CD4-positive, alpha-beta T cell treated with Interleukin-6 for 4 hours (primary cell): ENCODE results near the gene LMTK2.
A peak's percentile ranks its signal among the peaks of the same experiment; 100 is the strongest.

Experiments used
- DNase-seq: peaks from one replicate; pipeline ENCODE4 v3.0.0-alpha.2; 2020; ENCODE audit warnings: mixed read lengths

LMTK2 gene

DNA sequence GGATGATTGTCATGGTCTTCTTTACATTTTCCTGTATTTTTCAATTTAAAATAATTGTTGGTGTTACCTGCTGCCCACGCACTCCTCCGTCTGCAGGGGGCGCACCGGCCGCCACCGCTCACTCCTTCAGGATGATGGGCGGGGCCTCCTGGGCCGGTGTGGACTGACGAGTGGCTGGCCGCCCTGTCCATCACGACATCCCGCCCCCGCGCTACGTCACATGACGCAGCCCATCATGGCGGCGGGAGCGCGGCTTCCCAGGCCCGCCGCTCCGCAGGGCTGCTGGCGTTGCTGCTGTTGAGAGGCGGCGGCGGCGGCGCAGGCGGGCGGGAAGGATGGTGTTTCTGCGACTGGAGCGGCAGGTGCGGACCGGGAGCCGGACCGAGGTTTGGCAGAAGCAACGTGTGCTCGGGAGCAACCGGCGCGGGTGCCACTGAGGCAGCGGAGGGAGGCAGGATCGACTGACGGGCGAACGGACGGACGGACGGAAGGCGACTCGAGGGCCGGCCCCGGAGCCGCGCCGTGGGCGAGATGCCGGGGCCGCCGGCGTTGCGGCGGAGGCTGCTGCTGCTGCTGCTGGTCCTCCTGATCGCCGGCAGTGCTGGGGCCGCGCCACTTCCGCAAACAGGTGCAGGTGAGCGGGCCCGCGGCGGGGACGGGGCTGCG, at the start of gene LMTK2:
Gene LMTK2, plus strand, starts transcription at position 216 of the 666 bp plus-strand sequence. Its CDS starts 316 bp downstream, at position 532.
- DNase-seq: peak; percentile 96

DNA sequence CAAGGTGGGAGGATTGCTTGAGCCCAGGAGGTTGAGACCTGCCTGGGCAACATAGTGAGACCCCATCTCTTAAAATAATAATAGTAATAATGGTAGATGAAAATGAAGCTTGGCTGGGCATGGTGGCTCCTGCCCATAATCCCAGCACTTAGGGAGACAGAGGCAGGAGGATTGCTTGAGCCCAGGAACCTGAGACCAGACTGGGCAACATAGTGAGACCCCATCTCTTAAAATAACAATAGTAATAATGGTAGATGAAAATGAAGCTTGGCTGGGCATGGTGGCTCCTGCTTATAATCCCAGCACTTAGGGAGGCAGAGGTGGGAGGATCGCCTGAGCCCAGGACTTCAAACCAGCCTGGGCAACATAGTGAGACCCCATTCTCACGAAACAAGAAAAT, 49.5 kb upstream of the LMTK2 start:
- DNase-seq: no peak

DNA sequence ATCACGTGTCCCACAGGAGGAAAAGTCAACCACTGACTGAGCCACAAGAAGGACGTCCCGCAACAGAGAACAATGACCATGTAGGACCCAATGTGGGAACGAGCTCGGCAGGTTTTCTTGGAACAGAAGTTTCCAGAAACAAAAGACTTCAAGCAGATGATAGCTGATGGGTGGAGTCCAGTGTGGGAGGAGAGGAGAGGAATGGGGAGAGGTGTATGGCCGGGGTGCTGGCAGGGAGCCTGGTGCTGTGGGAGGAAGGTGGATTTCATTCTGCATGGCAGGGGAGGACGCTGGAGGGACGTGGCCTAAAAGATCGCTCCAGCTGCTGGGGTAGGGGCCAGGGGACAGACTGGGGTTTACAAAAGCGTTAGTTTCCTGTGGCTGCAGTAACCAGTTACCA, 48.5 kb upstream of the LMTK2 start:
- no peak for DNase-seq

DNA sequence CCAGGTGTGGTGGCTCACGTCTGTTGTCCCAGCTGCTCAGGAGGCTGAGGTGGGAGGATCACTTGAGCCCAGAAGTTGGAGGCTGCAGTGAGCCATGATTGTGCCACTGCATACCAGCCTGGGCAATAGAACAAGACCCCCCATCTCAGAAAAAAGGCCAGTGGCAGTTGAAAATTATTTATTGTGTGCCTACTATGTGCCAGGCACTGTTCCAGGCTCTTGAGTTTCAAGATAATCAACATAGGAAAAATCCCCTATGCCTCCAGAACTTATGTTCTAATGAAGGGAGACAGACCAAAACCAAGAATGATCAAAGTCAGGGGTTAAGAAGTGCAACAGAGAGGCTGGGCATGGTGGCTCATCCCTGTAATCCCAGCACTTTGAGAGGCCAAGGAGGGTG, 42.4 kb upstream of the LMTK2 start:
- DNase-seq: no peak

DNA sequence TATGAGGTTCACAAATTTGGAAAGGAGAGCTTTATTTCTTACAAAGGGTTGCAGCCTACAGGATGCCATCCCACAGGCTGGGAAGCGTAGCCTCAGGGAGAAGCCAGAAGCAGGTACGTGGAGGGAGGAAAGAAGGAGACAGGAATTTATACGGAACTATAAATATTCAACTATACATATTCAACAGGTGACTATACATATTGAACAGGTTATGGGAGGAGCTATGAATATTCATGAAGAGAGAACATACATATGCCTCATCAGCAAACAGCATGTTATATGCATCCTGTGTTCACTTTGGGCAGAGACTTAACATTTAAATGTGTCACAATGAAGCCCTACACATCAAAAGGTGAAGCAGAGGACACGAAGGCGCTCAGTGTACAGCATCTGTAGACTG, 40.5 kb upstream of the LMTK2 start:
- no peak for DNase-seq

DNA sequence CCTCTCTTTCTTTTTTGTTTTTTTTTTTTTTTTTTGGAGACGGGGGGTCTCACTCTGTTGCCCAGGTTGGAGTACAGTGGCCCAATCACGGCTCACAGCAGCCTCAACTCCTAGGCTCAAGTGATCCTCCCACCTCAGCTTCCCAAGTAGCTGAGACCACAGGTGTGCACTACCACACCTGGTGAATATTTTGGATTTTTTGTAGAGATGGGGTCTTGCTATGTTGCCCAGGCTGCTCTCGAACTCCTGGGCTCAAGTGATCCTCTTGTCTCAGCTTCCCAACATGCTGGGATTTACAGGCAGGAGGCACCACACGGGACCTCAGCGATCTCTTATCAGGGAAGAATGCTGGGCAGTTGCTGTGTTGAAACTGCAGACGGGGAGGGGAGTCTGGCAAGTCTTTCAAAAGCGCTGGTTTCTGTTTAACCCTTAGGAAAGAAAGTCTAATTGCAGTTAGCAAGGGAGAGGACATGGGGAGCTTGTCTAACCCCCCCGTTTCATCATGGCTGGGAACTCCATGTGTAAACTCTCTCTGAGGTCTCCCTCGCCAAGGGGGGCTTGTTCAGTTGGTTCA, 39.6 kb upstream of the LMTK2 start:
- DNase-seq: no peak

DNA sequence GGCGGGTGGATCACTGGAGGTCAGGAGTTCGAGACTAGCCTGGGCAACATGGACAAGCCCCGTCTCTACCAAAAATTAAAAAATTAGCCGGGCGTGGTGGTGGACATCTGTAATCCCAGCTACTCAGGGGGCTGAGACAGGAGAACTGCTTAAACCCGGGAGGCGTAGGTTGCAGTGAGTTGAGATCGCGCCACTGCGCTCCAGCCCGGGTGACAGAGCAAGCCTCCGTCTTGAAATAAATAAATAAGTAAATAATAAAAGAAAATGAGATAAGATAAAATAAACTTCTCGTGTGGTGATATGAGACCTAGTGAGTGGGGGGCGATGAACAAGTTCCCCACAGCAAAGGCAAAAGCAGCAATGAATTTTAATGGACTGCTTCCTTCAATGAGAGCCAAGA, 33.6 kb upstream of the LMTK2 start:
- no peak for DNase-seq

DNA sequence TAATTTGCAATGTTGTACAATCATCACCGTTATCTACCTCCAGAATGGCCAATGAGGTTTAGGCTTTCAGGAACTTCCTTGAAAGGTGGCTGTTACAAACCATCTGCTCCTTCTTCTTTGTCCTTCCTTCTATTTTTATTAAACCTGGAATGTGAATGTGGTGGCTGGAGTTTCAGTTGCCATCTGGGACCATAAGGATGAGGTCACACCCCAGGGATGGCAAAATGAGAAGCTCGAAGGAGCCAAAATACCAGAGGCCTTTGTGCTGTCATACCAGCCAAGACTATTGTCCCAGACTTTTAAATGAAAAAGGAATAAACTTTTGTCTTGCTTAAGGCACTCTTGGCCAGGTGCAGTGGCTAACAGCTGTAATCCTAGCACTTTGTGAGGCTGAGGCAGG, 30.9 kb upstream of the LMTK2 start:
- DNase-seq: no peak

DNA sequence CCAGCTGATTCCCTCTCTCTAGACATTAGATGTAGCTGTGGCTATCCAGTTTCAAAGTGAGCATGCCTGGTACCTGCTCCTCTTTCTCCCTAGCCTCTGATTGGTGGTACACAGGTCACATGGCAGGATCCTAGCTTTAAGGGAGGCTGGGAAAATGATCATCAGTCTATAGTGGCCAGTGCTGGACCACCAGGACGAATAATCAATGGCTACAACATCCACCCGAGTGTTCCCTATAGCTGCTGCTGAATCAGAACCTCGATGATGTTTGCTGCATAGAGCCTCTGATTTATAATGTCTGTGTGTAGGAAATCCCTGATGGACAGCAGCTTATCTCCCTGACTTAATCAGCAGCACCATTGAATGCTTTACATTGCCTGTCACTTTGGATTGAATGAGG, 28.9 kb upstream of the LMTK2 start:
- no peak for DNase-seq

DNA sequence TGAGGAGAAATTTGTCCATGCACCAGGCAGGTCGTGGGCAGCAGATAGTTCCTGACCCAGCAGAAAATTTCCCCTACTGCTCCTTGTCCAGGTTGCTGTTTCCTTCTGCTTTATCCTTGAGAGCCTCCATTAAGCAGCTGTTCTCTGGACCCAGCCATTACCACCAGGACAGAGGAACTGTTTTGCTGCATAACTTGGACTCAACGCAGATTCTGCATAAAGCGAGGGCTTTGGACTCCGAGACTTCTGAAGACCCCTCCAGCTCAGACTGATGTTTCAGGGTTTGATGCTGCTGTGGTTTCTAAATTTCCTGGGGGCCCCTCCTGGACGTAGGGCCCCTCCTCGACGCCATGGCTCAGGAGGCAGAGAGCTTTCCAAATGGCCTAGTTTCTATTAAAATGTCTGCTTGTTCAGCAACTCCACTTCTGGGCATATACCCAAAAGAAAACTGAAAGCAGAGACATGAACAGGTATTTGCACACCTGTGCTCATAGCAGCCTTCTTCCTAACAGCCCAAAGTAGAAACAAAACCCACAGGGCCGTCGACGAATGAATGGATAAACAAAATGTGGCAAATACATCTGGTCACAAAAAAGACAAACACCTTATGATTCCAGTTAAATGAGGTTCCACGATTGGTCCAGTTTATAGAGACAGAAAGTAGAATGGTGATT, 28.3 kb upstream of the LMTK2 start:
- no peak for DNase-seq

DNA sequence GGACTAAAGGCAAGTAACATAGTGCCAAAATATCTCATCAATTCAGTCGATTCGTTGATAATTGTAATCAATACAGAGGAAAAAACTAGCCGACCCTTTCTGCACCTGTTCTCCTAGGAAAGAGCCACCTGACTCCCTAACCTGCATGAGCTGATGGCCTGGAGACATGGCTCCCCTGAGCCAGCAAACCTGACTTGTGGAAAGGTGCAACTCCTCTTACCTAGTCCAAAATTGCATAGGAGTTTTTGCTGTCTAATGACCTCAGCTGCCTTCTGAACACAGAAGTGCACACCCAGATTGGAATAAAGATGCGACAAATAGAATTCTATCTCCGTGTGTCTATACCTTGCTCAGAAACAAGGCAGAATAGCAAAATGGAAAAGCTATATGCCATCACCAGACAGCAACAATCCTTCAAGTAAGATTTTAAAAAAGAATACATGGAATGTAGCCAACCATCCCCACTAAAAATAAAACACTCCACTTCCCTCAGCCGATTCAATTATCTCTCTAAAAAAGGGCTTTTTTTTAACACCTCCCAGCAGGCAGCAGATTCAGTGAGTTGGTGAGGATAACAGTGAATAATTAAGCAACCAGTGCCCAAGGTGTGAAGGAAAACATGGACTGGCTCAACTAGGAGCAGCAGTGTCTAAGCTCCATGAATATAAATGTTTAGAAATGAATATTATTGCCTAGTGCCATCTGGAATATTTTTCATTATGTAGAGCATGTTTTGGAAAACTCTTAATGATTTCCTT, 26.6 kb upstream of the LMTK2 start:
- DNase-seq: no peak

DNA sequence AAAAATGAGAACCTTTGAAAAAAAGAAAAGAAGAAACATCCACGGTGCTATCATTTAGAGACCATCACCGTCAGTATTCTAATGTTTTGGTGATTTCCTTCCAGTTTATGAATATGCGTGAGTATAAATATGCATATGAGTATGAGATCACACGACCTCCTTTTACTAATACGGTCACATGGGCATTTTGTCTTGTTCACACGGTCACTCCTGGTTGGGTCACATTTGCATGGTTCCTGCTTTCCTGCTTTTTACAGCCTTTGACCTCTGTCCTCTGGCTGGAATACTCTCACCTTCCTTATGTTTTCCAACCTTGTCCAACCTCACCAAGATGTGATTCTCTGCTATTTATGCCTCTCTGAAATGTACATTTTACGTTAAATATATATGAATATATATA, 25.3 kb upstream of the LMTK2 start:
- no peak for DNase-seq

DNA sequence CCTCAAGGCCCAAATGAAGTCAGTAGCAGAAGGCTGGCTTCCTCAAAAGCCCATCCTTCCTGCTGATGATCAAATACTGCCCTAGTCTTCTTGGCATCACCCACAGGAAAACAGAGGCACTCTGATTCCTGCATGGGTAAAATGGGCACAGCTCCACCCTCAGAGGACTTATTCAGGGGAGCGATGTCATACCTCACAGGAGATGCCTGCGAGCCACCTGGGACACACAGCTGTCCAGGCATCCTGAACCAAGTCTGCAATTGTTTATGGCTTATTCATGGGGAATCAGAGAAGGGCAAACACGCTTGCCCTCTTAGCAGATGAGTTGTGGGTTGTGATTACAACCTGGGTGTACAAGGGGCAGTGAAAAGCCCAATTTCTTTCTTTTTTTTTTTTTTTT, 22.0 kb upstream of the LMTK2 start:
- DNase-seq: no peak

DNA sequence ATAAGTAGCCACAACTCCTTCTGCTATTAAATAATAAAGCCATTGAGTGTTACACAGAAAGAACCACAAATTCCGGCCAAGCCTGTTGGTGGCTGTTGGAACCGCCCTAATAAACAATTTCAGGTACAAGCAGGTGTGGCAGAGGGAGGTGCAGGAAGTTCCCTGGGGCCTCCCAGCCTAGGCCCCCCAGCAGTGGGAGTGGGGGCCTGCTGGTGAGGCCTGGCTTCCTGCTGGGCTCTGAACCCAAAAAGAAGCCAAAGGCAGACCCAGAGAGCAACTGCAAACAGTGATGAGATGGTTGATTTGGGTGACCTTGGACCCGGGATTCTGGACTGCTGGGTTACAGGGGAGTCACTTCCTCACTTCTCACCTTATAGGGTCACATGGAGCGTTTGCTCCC, 21.0 kb upstream of the LMTK2 start:
- no peak for DNase-seq

DNA sequence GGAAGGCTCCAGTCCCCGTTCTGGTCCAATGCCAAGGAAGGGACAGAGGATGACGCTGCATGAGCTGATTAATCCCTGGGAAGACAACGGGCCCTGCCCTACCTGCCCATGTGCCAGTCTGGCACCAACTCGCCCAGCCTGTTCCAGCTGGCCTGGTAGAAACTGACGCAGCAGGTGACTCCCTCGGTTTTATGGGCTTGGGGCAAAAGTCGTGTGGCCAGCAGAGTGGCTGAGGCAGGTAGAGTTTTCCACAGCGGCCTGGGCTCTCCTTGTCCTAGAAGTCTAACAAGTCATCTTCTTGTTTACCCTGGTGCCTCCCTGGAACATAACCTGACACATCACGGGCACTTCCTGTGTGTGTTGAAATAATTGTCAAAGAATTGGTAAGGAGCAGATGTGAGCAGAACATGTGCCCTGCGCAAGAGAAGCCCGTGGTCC, 20.4 kb upstream of the LMTK2 start:
- no peak for DNase-seq

DNA sequence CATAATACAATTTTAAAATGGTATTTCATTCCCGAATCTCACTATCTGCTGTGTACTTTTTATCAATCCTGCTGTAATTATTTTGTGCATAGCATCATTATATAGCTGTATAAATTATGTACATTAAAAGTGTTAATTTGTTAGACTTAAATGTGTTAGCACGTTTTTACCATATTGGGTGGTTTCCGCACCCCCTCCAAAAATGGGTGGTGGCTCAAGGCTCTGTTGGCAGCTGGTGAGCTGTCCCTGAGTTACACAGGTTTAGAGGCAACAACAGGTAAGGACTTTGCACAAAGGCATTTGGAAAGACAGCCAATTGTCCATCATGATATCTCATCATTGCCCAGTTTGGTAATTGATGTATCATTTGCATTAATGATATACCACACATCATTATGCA, 18.6 kb upstream of the LMTK2 start:
- DNase-seq: no peak

DNA sequence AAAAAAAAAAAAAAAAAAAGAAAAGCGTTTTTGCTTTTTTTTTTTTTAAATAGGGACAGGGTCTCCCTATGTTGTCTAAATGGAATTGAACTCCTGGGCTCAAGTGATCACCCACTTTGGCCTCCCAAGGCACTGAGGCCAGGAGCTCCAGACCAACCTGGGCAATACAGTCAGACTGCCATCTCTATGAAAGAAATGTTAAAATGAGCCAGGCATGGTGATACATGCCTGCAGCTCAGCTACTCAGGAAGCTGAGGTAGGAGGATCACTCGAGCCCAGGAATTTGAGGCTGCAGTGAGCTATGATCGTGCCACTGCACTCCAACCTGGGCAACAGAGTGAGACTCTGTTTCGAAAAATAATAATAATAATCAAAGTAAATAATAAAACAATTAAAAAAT, 16.5 kb upstream of the LMTK2 start:
- no peak for DNase-seq

DNA sequence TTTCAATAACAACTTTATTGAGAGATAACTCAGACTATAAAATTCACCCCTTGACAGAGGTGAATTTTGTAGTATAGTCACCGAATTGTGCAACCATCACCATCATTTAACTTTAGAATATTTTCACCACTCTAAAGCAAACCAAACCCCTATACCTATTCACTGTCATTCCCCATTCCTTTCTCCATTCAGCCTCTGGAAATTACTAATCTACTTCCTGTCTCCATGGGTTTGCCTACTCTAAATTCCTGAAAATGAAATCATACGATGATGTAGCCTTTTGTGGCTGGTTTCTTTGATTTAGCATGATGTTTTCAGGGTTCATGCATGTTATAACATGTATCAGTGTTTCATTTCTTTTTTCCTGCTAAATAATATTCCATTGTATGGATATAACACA, 15.6 kb upstream of the LMTK2 start:
- DNase-seq: no peak

DNA sequence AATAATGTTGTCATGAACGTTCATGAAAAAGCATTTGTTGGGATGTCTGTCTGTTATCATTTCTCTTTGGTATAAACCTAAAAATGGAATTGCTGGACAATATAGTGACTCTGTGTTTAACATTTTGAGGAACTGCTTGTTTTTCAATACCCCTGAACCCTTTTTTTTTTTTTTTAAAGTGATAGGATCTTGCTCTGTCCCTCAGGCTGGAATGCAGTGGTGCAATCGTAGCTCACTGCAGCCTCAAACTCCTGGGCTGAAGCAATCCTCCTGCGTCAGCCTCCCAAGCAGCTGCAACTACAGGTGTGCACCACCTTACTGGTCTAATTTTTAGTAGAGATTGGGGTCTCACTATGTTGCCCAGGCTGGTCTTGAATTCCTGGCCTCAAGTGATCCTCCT, 15.1 kb upstream of the LMTK2 start:
- no peak for DNase-seq

DNA sequence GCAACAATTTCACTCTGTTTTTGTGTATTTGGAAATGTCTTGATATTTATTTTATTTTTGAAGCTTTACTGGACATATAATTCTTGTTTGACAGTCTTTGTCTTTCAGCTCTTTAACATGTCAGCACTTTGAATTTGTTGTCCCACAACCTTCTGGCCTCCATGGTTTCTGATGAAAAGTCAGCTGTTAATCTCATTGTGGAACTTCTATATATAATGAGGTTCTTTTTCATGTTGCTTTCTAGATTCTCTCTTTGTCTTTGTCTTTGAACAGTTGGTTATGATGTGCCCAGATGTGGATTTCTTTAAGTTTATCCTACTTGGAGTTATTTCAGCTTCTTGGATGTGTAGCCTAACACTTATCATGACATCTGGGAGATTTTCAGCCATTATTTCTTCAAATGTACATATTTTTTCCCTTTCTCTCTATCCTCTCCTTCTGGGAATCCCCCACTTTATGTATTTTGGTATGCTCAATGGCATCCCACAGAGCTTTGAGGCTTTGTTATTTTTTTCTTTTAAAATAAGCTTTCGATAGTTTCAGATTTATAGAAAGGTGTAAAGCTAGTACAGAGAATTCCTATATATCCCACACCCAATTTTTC, 9.5 kb upstream of the LMTK2 start:
- DNase-seq: no peak

DNA sequence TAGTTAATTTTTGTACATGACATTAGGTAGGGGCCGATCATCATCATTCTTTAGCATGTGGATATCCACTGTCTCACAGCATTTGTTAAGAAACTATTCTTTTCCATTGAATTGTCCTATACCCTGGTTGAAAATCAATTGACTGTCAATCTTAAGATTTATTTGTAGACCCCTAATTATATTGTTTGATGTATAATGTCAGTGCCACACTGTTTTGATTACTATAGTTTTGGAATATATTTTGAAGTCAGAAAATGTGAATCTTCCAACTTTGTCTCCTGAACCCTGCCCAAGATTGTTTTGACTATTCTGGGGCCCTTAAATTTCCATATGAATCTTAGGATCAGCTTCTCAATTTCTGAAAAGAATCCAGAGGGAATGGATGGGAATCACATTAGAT, 6.6 kb upstream of the LMTK2 start:
- DNase-seq: no peak

DNA sequence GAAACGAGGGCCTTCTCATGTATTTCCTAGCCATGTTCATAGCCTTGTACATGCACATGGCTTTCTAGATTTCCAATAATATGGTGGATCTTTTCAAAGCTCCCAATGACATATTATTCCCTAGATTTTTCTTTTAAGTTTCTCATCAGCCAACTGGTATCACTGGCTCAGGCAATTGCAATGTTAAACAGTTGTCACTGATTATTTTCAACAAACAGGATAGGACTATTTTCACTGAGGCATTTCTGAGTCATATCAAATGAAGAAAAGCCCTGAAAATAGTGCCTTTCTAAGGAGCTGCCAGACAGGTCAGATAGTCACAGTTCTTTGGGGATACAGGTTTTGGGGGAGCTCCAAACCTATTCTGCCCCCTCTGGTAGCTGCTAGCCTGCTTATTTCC, 4.5 kb upstream of the LMTK2 start:
- no peak for DNase-seq

DNA sequence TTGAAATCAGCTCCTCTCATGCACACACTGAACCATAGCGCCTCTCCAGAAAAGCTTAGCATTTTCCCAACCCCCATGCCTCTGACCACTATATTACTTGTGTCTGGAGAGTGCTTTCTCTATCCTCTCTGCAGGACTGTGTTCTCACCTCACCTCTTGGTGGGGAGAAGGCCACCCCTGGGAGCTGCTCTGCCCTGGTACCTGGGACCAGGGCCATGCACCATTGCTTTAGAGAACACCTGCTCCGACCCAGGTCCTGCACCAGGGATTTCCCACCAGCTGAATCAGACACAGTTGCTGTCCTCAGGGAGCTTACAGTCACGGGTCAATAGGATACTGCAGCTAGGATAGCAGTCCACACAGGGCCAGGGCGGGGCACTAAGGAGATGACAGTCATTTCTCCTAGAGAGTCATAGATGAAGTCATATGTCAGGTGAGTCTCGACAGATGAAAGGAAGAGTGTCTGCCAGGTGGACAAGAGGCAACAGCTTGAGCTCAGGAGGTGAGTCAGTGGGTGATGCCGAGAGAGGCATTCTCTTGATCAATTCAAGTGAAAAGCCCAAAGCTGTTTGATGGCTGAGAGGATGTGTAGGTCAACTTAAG, 619 bp upstream of the LMTK2 start:
- peak; percentile 3 for DNase-seq
